NCI-H1436 treated with DMSO at 0.1 percent for 48 hours (cell line): ENCODE measurements around the gene GRIN1.

ENCODE experiments used
- DNase-seq: peaks from one replicate; lab custom pipeline; 2025; lab: John Stamatoyannopoulos, UW

The GRIN1 gene

DNA sequence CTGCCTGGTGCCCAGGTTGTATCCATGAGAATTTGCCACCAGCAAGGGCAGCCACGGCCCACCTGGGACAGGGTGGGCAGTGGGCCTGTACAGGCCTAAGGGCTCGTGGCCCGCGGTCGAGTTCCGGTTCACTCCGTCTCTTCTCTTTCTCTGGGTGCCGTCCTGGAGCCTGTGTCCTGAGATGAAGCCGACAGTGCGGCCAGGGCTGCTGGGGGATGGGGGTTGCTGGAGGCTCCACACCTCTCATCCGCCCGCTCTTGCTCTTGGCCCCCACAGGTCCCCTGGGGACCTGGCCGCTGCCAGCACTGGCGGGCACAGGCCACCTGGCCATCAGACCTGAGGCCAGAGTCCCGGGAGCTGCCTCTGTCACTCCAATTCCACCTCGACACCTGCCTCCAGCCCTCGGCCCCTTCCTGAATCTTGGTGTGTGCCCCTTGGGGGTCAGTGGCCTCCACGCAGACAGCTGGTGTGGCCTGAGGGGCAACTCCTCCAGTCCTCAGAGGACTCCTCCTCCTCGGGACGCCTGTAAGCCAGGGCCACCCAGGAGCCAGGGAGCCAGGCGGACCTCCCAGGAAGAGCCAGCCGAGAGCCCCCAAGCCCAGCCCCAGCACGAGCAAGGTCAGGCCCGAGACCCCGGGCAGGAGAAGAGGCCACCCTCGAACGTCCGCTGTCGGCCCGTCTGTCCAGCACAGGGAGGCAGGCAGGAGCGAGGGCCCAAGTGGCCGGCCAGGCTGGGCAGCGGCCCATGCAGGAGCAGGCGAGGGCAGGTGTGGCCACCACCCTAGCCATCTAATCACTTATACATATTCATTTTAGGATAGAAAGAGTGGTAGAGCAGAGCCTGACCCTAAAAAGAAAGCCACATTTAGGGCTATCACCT is 25.7 kb downstream of the GRIN1 start:
- DNase-seq: no peak

DNA sequence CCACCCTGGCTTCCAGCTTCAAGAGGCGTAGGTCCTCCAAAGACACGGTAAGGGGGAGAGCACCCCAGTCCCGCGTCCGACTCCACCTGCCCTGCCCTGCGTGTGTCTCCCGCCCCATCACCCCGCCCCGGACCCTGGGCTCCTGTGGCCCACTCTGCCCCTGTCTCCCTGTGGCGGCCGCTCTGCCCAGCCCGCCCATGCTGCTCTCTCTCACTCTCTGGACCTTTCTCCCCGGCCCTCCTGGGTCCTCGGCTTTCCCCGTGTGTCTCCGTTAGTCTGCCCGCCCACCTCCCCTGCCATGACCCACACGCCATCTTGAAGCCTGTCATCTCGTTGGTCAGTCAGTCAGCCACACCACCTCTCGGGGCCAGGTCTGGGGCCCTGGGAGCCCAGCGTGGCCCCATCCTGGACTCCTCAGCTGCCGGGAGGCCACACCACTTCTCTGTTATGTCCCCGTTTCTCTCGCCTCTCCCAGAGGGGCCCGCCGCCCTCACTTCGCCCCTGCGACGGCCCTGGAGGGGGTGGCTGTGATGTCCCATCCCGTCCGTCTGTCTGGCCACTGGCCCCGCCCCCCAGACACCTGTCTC is 26.4 kb downstream of the GRIN1 start:
- DNase-seq: no peak

- no peak for DNase-seq
Measured at GRCh38 chr9:137166380-137167229, 27.7 kb downstream of the GRIN1 start.

DNA sequence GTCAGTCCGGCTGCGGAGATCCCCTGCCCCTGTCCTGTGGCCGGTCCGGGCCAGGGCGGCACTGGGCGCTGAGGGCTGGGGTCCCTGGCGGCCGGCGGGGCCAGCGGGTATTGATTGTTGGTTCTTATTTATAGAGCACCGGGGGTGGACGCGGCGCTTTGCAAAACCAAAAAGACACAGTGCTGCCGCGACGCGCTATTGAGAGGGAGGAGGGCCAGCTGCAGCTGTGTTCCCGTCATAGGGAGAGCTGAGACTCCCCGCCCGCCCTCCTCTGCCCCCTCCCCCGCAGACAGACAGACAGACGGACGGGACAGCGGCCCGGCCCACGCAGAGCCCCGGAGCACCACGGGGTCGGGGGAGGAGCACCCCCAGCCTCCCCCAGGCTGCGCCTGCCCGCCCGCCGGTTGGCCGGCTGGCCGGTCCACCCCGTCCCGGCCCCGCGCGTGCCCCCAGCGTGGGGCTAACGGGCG is 28.4 kb downstream of the GRIN1 start:
- DNase-seq: no peak

- DNase-seq: no peak
Measured at GRCh38 chr9:137167747-137168572, 29.0 kb downstream of the GRIN1 start.

DNA sequence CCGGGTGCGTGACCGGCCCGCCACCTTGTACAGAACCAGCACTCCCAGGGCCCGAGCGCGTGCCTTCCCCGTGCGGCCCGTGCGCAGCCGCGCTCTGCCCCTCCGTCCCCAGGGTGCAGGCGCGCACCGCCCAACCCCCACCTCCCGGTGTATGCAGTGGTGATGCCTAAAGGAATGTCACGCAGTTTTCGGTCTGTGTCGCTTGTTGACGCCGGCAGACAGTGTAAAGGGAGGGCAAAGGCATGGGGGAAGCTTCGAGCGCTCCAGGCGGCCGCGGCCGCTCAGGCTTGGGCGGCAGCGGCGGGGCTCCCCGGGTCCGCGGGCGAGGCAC is 29.6 kb downstream of the GRIN1 start:
- DNase-seq: no peak

- DNase-seq: no peak
Measured at GRCh38 chr9:137168904-137169856, 30.2 kb downstream of the GRIN1 start.

DNA sequence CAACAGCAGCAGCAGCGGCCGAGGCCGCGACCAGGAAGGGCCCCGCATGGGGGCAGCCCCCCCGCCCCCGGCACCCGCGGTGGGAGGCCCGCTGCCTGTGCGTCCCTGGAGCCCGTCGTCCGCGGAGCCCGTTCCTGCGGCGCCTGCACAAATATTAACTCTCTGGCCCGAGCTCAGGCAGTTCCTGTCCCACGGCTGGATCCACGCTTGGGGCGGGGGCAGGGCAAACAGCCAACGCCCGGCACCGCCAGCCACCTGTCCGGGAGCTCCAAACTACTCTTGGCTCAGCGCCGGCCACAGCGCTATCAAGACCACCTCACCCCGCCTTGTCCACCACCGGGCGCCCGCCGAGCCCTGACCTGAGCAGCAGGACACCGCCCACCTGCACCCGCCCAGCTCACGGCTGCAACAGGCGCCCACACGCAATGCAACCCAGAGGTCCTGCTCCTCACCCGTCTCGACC is 31.0 kb downstream of the GRIN1 start, which contains the start of gene LRRC26:
Gene LRRC26, minus strand, starts transcription at position 156 of the 463 bp plus-strand sequence. Its CDS starts 108 bp downstream, at position 48.
- DNase-seq: no peak

GRCh38 chr9:137170486-137171148 is 31.7 kb downstream of the GRIN1 start:
- no peak for DNase-seq

GRCh38 chr9:137171149-137171900 is 32.4 kb downstream of the GRIN1 start:
- no peak for DNase-seq

GRCh38 chr9:137172901-137173795 is 34.2 kb downstream of the GRIN1 start:
- DNase-seq: no peak

GRCh38 chr9:137173796-137174664 is 35.1 kb downstream of the GRIN1 start:
- DNase-seq: no peak

DNA sequence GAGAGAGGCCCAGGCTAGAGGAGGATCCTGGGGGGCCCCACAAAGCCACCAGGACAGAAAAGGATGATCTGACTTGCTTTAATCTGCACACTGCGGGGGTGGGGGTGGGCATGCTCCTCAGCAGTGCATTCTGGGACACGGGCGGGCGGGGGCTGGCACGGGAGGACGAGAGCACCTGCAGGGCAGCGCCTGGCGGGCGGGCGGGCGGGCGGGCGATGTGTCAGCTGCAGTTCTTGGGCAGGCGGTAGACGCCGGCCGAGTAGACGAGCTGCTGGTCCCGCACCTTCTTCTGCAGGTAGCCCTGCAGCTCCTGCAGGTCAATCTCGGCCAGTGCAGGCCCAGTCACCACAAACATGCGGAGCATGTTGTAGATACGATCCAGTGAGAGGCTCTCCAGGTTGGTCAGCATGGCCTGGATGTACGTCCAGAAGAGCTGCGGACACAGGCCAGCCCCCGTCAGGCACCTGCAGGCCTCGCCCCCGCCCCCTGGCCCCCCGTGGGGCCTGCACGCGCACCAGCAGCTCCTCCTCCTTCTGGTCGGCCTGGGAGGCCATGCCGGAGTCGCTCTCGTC is 35.9 kb downstream of the GRIN1 start:
- DNase-seq: no peak

DNA sequence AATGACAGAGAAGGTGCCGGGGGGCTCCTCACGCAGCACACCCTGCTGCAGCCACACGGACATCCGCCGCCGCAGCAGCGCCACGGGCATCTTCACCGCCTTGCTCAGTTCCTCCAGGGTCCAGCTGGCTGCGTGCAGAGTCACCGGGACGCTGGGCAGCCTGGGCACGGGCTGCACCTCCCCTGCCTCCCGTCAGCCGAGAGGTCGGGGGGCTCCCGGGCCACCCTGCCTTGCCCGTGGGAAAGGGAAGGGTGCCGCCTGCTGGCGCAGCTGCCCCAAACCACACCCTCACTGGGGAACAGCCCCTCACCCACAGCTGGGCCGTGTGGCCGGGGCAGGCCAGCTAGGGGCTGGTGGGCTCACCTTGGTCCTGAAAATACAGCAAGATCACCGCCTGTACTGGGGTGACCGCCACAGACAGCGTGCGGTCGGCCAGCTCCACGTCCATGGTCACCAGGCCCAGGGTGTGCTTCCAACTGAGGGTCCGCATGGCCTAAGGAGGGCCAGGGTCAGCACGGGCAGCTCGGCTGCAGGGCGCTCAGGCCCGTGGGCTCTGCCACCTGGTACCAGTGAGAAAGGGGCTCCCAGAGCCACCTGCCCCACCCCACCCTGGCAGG is 36.5 kb downstream of the GRIN1 start:
- no peak for DNase-seq

DNA sequence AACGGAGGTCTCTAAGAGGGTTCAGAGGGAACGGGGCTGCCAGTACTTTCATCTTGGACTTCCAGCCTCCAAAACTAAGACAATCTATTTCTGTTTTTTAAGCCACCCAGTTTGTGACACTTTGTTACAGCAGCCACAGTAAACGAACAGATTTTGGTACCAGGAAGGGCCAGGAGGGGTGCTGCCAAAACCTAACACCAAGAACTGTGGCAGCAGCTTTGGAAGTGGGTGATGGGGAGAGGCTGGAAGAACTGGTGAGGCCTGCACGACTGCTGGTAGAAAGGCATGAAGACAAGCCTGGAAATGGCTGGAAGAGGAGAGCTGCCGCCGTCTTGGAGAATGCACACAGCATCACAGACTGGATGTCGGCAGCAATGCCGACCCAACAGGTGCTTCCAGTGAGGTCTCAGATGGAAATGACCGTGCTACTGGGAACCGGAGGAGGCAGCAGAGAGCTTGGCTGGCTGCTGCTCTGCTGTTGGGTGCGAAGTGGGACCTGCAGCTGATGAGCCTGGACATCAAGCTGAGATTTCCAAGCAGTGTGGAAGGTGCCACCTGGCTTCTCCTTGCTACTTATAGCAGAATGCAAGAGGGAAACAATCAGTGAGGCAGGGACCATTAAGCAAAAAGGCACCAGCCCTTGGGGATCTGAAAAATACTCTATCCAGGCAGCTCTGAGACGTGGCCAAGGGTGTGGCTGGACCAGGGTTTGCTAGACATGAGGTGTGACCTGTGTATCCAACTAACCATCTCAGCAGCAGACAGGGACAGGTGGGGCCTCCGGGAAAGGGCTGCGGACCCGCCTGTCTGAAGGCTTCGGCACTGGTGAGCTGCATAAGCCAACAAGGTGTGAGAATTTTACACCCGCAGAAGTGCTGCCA is 37.6 kb downstream of the GRIN1 start:
- DNase-seq: no peak
